K562 (cell line): ENCODE measurements around the gene SHH. TPM values are rescaled to one million over a fixed set of nuclear protein-coding genes. Genes with fewer than 3 reads are reported as not detected.

ENCODE experiments used
- BRD4 ChIP-seq: fragments of 200-600 bp; sonication (generic); IDR thresholded peaks from 2 replicates; pipeline ENCODE4 v1.6.1; 2017; ENCODE audit warnings: inconsistent platforms
- CEBPB ChIP-seq: fragments of 450-650 bp; IDR thresholded peaks from 2 replicates; pipeline ENCODE4 v1.6.1; 2016; ENCODE audit warnings: missing genetic modification characterization, missing compliant biosample characterization
- ELF1 ChIP-seq: fragments of 200-800 bp; sonication (Bioruptor generic); IDR thresholded peaks from 2 replicates; pipeline ENCODE4 v1.6.1; 2016; ENCODE audit warnings: missing genetic modification characterization, missing compliant biosample characterization
- ELF4 ChIP-seq: fragments of 450-650 bp; formaldehyde crosslinking; IDR thresholded peaks from 2 replicates; pipeline ENCODE4 v1.4.0; 2022; ENCODE audit warnings: missing genetic modification characterization
- EP300 ChIP-seq: IDR thresholded peaks from 2 replicates; pipeline ENCODE4 v1.6.1; 2012; ENCODE audit warnings: low read length, improper control_type of control experiment
- ETV1 ChIP-seq: fragments of 450-650 bp; conservative IDR thresholded peaks from 2 replicates; pipeline ENCODE4 v1.6.1; 2016; ENCODE audit warnings: missing genetic modification characterization, control low read depth, low read depth, missing compliant biosample characterization
- HCFC1 ChIP-seq: IDR thresholded peaks from 2 replicates; pipeline ENCODE4 v1.6.1; 2012; ENCODE audit warnings: low read depth, low read length, improper control_type of control experiment
- HIVEP1 ChIP-seq: fragments of 250-450 bp; sonication (Bioruptor Pico); IDR thresholded peaks from 2 replicates; pipeline ENCODE4 v1.4.0; 2020; ENCODE audit warnings: mild to moderate bottlenecking
- HMGN3 ChIP-seq: IDR thresholded peaks from 2 replicates; pipeline ENCODE4 v1.6.1; 2011; ENCODE audit warnings: borderline replicate concordance, low read depth, mild to moderate bottlenecking, mixed read lengths, low read length; ENCODE audit not compliant: insufficient read length; ENCODE audit errors: extremely low read depth
- JUND ChIP-seq, 2 experiments: IDR thresholded peaks; 2 replicates in 1 of 2; 3 replicates in 1 of 2; pipeline ENCODE4 v1.6.1; 2011; ENCODE audit warnings: borderline replicate concordance in 2 of 2, low read depth in 2 of 2, low read length in 2 of 2, improper control_type of control experiment in 1 of 2, missing biosample characterization in 1 of 2, missing genetic modification characterization in 1 of 2, missing genetic modification reagents in 1 of 2
- MAZ ChIP-seq, 2 experiments: fragments of 450-650 bp in 1 of 2; sonication (generic) in 1 of 2; formaldehyde crosslinking; IDR thresholded peaks in 1 of 2; conservative IDR thresholded peaks in 1 of 2; 2 replicates each; pipeline versions ENCODE4 v1.4.0 to v1.5.0; 2020; ENCODE audit warnings: mild to moderate bottlenecking in 1 of 2, missing genetic modification reagents in 1 of 2
- MCM7 ChIP-seq, 2 experiments: fragments of 450-650 bp; IDR thresholded peaks; 2 replicates each; pipeline ENCODE4 v1.6.1; 2016 to 2018
- MTF1 ChIP-seq: fragments of 250-450 bp; sonication (Bioruptor Pico); IDR thresholded peaks from 2 replicates; pipeline ENCODE4 v1.9.0; 2021; ENCODE audit warnings: moderate library complexity, mild to moderate bottlenecking, inconsistent platforms, borderline replicate concordance
- NFYB ChIP-seq: IDR thresholded peaks from 2 replicates; pipeline ENCODE4 v1.6.1; 2011; ENCODE audit warnings: mild to moderate bottlenecking, moderate library complexity; ENCODE audit not compliant: insufficient read length; ENCODE audit errors: extremely low read depth
- NR2C1 ChIP-seq, 2 experiments: fragments of 450-650 bp; IDR thresholded peaks; 2 replicates each; pipeline ENCODE4 v1.6.1; 2017; ENCODE audit warnings: mild to moderate bottlenecking in 2 of 2, antibody characterized with exemption in 1 of 2, inconsistent platforms in 1 of 2, missing compliant biosample characterization in 1 of 2, missing genetic modification characterization in 1 of 2
- NR2C2 ChIP-seq, 2 experiments: fragments of 200-800 bp in 1 of 2; sonication (Bioruptor generic) in 1 of 2; sonication (generic) in 1 of 2; formaldehyde crosslinking in 1 of 2; IDR thresholded peaks; 2 replicates each; pipeline versions ENCODE4 v1.6.1 to v1.8.0; 2016 to 2022; ENCODE audit warnings: mild to moderate bottlenecking in 1 of 2, missing compliant biosample characterization in 1 of 2, missing genetic modification characterization in 1 of 2, missing genetic modification reagents in 1 of 2
- OTX1 ChIP-seq: fragments of 450-650 bp; formaldehyde crosslinking; IDR thresholded peaks from 2 replicates; pipeline ENCODE4 v1.4.0; 2022; ENCODE audit warnings: mild to moderate bottlenecking
- POLR2AphosphoS5 ChIP-seq: IDR thresholded peaks from 2 replicates; pipeline ENCODE4 v1.6.1; 2011; ENCODE audit warnings: mild to moderate bottlenecking, low read depth, low read length, moderate library complexity; ENCODE audit not compliant: control insufficient read depth, insufficient read depth
- RBFOX2 ChIP-seq: fragments of 200-400 bp; formaldehyde crosslinking; IDR thresholded peaks from 2 replicates; pipeline ENCODE4 v1.6.1; 2017; ENCODE audit warnings: low read depth, mild to moderate bottlenecking, low read length, moderate library complexity
- ZNF124 ChIP-seq: sonication (generic); formaldehyde crosslinking; IDR thresholded peaks from 2 replicates; pipeline ENCODE4 v1.8.1; 2022; ENCODE audit warnings: missing genetic modification reagents
- ZNF384 ChIP-seq: IDR thresholded peaks from 2 replicates; pipeline ENCODE4 v1.6.1; 2012; ENCODE audit warnings: low read depth, low read length, improper control_type of control experiment
- ZNF639 ChIP-seq, 2 experiments: fragments of 200-800 bp in 1 of 2; sonication (Bioruptor generic) in 1 of 2; sonication (generic) in 1 of 2; formaldehyde crosslinking in 1 of 2; IDR thresholded peaks in 1 of 2; conservative IDR thresholded peaks in 1 of 2; 2 replicates each; pipeline versions ENCODE4 v1.5.0 to v1.6.1; 2016 to 2020; ENCODE audit warnings: missing compliant biosample characterization in 1 of 2, missing genetic modification characterization in 1 of 2, missing genetic modification reagents in 1 of 2
- polyA plus RNA-seq, 8 experiments: library from polyadenylated mRNA; depleted of rRNA in 4 of 8; stranded (reverse) in 5 of 8; unstranded in 3 of 8; fragments of >200 nt; fragmentation: Nextera tagmentation in 2 of 8; fragmentation: Illumina TruSeq in 1 of 8; extraction: Ambion mirVana in 2 of 8; extraction: Trizol in 1 of 8; gene quantifications; 2 replicates each; pipeline versions ENCODE4 v1.2.1 to v1.2.3, GENCODE V29; 2011 to 2014; ENCODE audit warnings: inconsistent platforms in 1 of 8, missing spikeins in 1 of 8
- total RNA-seq, 7 experiments: library from RNA; depleted of rRNA in 6 of 7; stranded (reverse); fragments of >200 nt in 6 of 7; fragmentation: Illumina TruSeq in 2 of 7; extraction: Trizol in 2 of 7; gene quantifications; 2 replicates each; pipeline versions ENCODE4 v1.2.1 to v1.2.3, GENCODE V29; 2011 to 2021; ENCODE audit warnings: low replicate concordance in 1 of 7
- TF ChIP-seq, protein P1 (sequence below): fragments of 250-450 bp; sonication (Bioruptor Pico); IDR thresholded peaks from 2 replicates; pipeline ENCODE4 v1.8.0; 2021; ENCODE audit warnings: moderate library complexity, mild to moderate bottlenecking, inconsistent platforms
- TF ChIP-seq, protein P2 (sequence below): fragments of 250-450 bp; sonication (Bioruptor Pico); IDR thresholded peaks from 2 replicates; pipeline ENCODE4 v1.9.0; 2021; ENCODE audit warnings: mild to moderate bottlenecking

The SHH gene
- total and polyA plus RNA-seq, 9 of the 15 experiments (the other 6 are each of a cell fraction or from before 2014, with no cell fraction given): 0.09 TPM; not detected in 8

DNA sequence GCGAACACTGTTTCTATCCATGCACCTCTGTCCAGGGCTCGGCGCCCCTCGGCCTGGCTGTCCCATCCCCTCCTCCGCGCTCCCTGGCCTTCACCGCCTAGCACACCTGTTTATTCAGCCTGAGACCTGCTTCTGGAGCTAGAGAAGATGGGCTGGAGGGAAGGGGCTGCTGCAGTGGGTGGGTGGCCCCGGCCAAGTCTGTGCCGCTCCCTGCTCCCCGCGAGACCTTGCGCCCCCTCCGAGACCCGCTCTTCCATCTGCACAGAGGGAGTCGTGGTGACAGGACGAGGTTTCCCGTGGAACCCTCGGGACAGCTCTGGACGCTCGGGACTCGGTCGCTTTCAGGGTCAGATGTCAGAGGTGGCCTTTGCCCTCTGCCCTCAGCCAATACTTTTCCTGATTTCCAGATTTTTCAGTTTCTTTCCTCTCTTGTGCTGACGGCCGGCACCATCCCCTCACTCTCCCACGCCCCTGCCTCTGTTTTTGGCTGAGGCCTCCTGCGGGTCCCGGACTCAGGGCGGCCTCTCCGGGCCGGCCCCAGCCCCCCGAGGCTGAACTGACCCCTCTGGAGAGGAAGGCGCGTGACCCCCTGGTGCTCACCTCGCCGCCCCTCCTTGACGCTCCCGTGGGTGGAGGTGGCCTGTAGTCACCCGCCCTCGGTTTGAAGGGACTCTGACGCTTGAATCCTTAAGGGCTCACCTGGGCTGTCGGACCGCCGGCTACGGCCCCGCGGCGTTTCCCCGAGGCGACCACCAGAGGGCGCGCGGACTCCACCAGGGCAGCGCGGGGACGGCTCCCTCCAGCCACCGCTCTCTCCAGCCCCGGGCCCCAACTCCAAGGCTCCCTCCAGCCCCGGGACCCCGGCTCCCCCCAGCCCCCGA lies 15.6 kb downstream of the SHH start (continued):
- no peak for TF ChIP-seq ELF1 (tag)
- TF ChIP-seq, protein P1, sequence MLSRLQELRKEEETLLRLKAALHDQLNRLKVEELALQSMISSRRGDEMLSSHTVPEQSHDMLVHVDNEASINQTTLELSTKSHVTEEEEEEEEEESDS (CRISPR knock-in tag): no peak
- no peak for TF ChIP-seq MAZ (CRISPR knock-in tag; conservative IDR thresholded peaks at IDR 0.05 in 1 of 2, IDR thresholded peaks at IDR 0.05 in 1 of 2)
- no peak for TF ChIP-seq MTF1 (CRISPR knock-in tag)
- no peak for TF ChIP-seq EP300
- no peak for TF ChIP-seq ZNF639 (CRISPR knock-in tag; conservative IDR thresholded peaks at IDR 0.05 in 1 of 2, IDR thresholded peaks at IDR 0.05 in 1 of 2)
- TF ChIP-seq CEBPB (tag): no peak
- no peak for TF ChIP-seq HCFC1
- no peak for TF ChIP-seq NR2C2 (CRISPR knock-in tag; IDR thresholded peaks at IDR 0.05)
- no peak for TF ChIP-seq NR2C2 (tag; IDR thresholded peaks at IDR 0.05)
- TF ChIP-seq ETV1 (tag): no peak
- TF ChIP-seq ELF4 (CRISPR knock-in tag): no peak
- no peak for TF ChIP-seq NFYB
- TF ChIP-seq, protein P2, sequence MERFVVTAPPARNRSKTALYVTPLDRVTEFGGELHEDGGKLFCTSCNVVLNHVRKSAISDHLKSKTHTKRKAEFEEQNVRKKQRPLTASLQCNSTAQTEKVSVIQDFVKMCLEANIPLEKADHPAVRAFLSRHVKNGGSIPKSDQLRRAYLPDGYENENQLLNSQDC (CRISPR knock-in tag): no peak
- no peak for TF ChIP-seq ZNF384
- TF ChIP-seq BRD4: no peak
- no peak for TF ChIP-seq MCM7 (IDR thresholded peaks at IDR 0.05)
- TF ChIP-seq NR2C1 (IDR thresholded peaks at IDR 0.05): no peak
- 0 out of 2 replicates have a peak, but pooled peaks have one; percentile 19 for TF ChIP-seq NR2C1 (tag; IDR thresholded peaks at IDR 0.05)
- no peak for TF ChIP-seq POLR2AphosphoS5
- 0 out of 2 replicates have a peak, but pooled peaks have one; percentile 12 for TF ChIP-seq JUND (IDR thresholded peaks at IDR 0.05; ENCODE audit: borderline replicate concordance, low read depth, low read length)
- no peak for TF ChIP-seq JUND (tag; IDR thresholded peaks at IDR 0.05; ENCODE audit: borderline replicate concordance, low read depth, low read length)
- TF ChIP-seq RBFOX2: no peak
- peak; percentile 9 for TF ChIP-seq HMGN3
- TF ChIP-seq OTX1 (CRISPR knock-in tag): no peak
- TF ChIP-seq HIVEP1 (CRISPR knock-in tag): no peak
- TF ChIP-seq ZNF124: no peak
